MM.1S (cell line): ENCODE measurements around the gene EVI5L.

Experiments
- DNase-seq: peaks from one replicate; pipeline ENCODE4 v3.0.0-alpha.2; 2015
- H2AFZ ChIP-seq: fragments of 300-600 bp; sonication (generic); 2 replicates; pipeline ENCODE4 v1.6.0; 2016; ENCODE audit warnings: antibody characterized with exemption, low read length
- H3F3A ChIP-seq: fragments of 300-600 bp; sonication (generic); 2 replicates; pipeline ENCODE4 v1.6.1; 2016; ENCODE audit warnings: mild to moderate bottlenecking, antibody characterized with exemption, low read length, moderate library complexity, mixed read lengths; ENCODE audit not compliant: insufficient read depth
- H3K27ac ChIP-seq: fragments of 300-600 bp; sonication (generic); 2 replicates; pipeline ENCODE4 v1.5.1; 2016; ENCODE audit warnings: mild to moderate bottlenecking, low read length
- H3K27me3 ChIP-seq: fragments of 300-600 bp; sonication (generic); replicated peaks from 2 replicates; pipeline ENCODE4 v1.6.0; 2016; ENCODE audit warnings: low read length; ENCODE audit not compliant: insufficient read depth
- H3K36me3 ChIP-seq: fragments of 300-600 bp; sonication (generic); replicated peaks from 2 replicates; pipeline ENCODE4 v1.6.1; 2016; ENCODE audit warnings: mild to moderate bottlenecking, low read length, mixed read lengths; ENCODE audit not compliant: insufficient read depth
- H3K4me1 ChIP-seq: fragments of 300-600 bp; sonication (generic); 2 replicates; pipeline ENCODE4 v1.6.1; 2016; ENCODE audit warnings: low read length, mixed read lengths
- H3K4me2 ChIP-seq: fragments of 300-600 bp; sonication (generic); 2 replicates; pipeline ENCODE4 v1.6.0; 2016; ENCODE audit warnings: low read depth, low read length
- H3K4me3 ChIP-seq: fragments of 300-600 bp; sonication (generic); 2 replicates; pipeline ENCODE4 v1.5.1; 2016; ENCODE audit warnings: low read length, mixed read lengths
- H3K79me2 ChIP-seq: fragments of 300-600 bp; sonication (generic); 2 replicates; pipeline ENCODE4 v1.6.1; 2016; ENCODE audit warnings: mixed run types, low read length, mixed read lengths
- H3K9ac ChIP-seq: fragments of 300-600 bp; sonication (generic); 2 replicates; pipeline ENCODE4 v1.6.1; 2016; ENCODE audit warnings: low read length, mixed read lengths
- H3K9me2 ChIP-seq: fragments of 300-600 bp; sonication (generic); replicated peaks from 2 replicates; pipeline ENCODE4 v1.6.1; 2016; ENCODE audit warnings: mild to moderate bottlenecking, low read length, mixed read lengths; ENCODE audit not compliant: insufficient read depth
- H3K9me3 ChIP-seq: fragments of 300-600 bp; sonication (generic); replicated peaks from 2 replicates; pipeline ENCODE4 v1.6.1; 2016; ENCODE audit warnings: mild to moderate bottlenecking, low read length, mixed read lengths; ENCODE audit not compliant: insufficient read depth
- H4K20me1 ChIP-seq: fragments of 300-600 bp; sonication (generic); 2 replicates; pipeline ENCODE4 v1.6.1; 2016; ENCODE audit warnings: mild to moderate bottlenecking, low read length, moderate library complexity, mixed read lengths; ENCODE audit not compliant: insufficient read depth
- CTCF ChIP-seq: fragments of 300-600 bp; sonication (generic); IDR thresholded peaks from 2 replicates; pipeline ENCODE4 v1.5.1; 2016; ENCODE audit warnings: antibody characterized with exemption, low read length, mixed read lengths
- EZH2 ChIP-seq: fragments of 300-600 bp; sonication (generic); optimal IDR thresholded peaks from 2 replicates; pipeline ENCODE3; 2017; ENCODE audit warnings: low read depth, mild to moderate bottlenecking, antibody characterized with exemption, low read length, mixed read lengths
- EZH2phosphoT487 ChIP-seq: fragments of 300-600 bp; sonication (generic); IDR thresholded peaks from 2 replicates; pipeline ENCODE4 v1.6.1; 2018; ENCODE audit warnings: antibody characterized with exemption, low read length

EVI5L gene

GRCh38 chr19:7839476-7839875 is 9.5 kb downstream of the EVI5L start:
- Histone ChIP-seq H3K27me3 (no peaks in the 10 kb centered on the region), H3K9ac (no peak overlapping the region), H3K79me2 (no peaks in the 10 kb centered on the region), H2AFZ (no peak overlapping the region), H3K27ac (no peak overlapping the region), H3K36me3 (no peaks in the 10 kb centered on the region), H4K20me1 (no peaks in the 10 kb centered on the region), H3K9me3 (no peaks in the 10 kb centered on the region), H3F3A (no peaks in the 10 kb centered on the region), H3K4me3 (no peak overlapping the region), H3K4me1 (no peaks in the 10 kb centered on the region), H3K9me2 (no peaks in the 10 kb centered on the region), H3K4me2 (no peak overlapping the region)
- no peak for TF ChIP-seq EZH2phosphoT487
- TF ChIP-seq CTCF = no peak
- TF ChIP-seq EZH2 = no peak
- no peak for DNase-seq

DNA sequence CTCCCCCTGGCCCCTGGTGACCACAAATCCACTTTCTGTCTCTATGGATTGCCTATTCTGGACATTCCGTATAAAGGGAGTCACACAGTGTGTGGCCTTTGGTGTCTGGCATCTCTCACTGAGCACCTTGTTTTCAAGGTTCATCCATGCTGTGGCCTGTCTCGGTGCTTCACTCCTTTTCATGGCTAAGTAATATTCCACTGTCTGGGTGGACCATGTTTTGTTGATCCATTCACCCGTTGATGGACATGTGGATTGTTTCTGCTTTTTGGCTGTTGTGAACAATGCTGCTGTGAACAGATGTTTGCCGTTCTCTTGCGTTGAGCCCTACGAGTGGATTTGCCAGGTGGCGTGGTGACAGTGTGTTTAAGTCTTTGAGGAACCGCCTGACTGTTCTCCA is 10.6 kb downstream of the EVI5L start:
- no peaks in the 10 kb centered on the region for H3K4me1 ChIP-seq
- H3K9me3 ChIP-seq = no peaks in the 10 kb centered on the region
- no peak overlapping the region for H3K9ac ChIP-seq
- no peaks in the 10 kb centered on the region for H3F3A ChIP-seq
- TF ChIP-seq EZH2 = no peak
- TF ChIP-seq EZH2phosphoT487 = no peak
- TF ChIP-seq CTCF = no peak
- no peak overlapping the region for H2AFZ ChIP-seq
- H3K4me3 ChIP-seq = no peak overlapping the region
- no peaks in the 10 kb centered on the region for H3K79me2 ChIP-seq
- no peak for DNase-seq
- no peaks in the 10 kb centered on the region for H4K20me1 ChIP-seq
- H3K27me3 ChIP-seq = no peaks in the 10 kb centered on the region
- H3K4me2 ChIP-seq = no peak overlapping the region
- no peak overlapping the region for H3K27ac ChIP-seq
- no peaks in the 10 kb centered on the region for H3K9me2 ChIP-seq
- H3K36me3 ChIP-seq = no peaks in the 10 kb centered on the region

- Histone ChIP-seq H3K4me1 (no peaks in the 10 kb centered on the region), H3F3A (no peaks in the 10 kb centered on the region), H3K4me2 (no peak overlapping the region), H3K27ac (no peak overlapping the region), H3K79me2 (no peaks in the 10 kb centered on the region), H3K36me3 (no peaks in the 10 kb centered on the region), H3K4me3 (no peak overlapping the region), H2AFZ (no peak overlapping the region), H3K9ac (no peak overlapping the region), H3K27me3 (no peaks in the 10 kb centered on the region), H4K20me1 (no peaks in the 10 kb centered on the region), H3K9me2 (no peaks in the 10 kb centered on the region), H3K9me3 (no peaks in the 10 kb centered on the region)
- TF ChIP-seq EZH2phosphoT487 = no peak
- TF ChIP-seq CTCF = no peak
- no peak for TF ChIP-seq EZH2
- DNase-seq = no peak
Observed at GRCh38 chr19:7841751-7842660, 12.0 kb downstream of the EVI5L start.
